Heart left ventricle (tissue), 13 donors: Measurements from ENCODE around the gene FOXD4L6.
"Not testable (repeated sequence)": the region's sequence is repeated elsewhere in the genome, so short reads cannot be mapped to it uniquely, and the experiment has no call there.

Source experiments
- CTCF ChIP-seq, 12 donors: fragments of 200-600 bp; sonication (generic) in 4 of 12; IDR thresholded peaks; one replicate each; pipeline versions ENCODE4 v1.5.0 to v1.8.0; 2018 to 2022; ENCODE audit warnings: antibody characterized with exemption in 12 of 12, mild to moderate bottlenecking in 5 of 12
- POLR2A ChIP-seq, 2 donors: fragments of 450-650 bp; IDR thresholded peaks; one replicate each; pipeline ENCODE4 v1.6.1; 2017; ENCODE audit warnings: antibody characterized with exemption in 2 of 2, mild to moderate bottlenecking in 2 of 2, moderate library complexity in 2 of 2
- donor health status: ischemic (EF 13 %, LVEDD 7.1; RV severe dilation, severe dysfunction).
- donor health status: DM: no; HTN: yes; CAD: no.
- donor health status: DM: no; HTN: no; CAD: no.
- donor health status: ischemic (EF 25% LVEDD 6.9; RV normal size, moderate dysfunction).
- donor health status: ischemic (EF 25% LVEDD 5.7; RV mildly dilated, moderate dysfunction).
- donor health status: ischemic (EF 35%, LVEDD 5.7; RV mildly dilated, moderate dysfunction).
- donor health status: nonischemic (EF 11% LVEDD 7.7; RV severe dilation, severe dysfunction).
- donor health status: DM: yes; HTN: yes; CAD: no.
- donor health status: PGD.
- donor health status: ischemic (EF 29% LVEDD 5.4; RV normal size, mild dysfunction).
- donor health status: nonischemic (EF 23%, LVEDD 6.1; RV moderate dilation, normal function).

GRCh38 chr9:41090922-41091321, 37.6 kb downstream of the FOXD4L6 start:
- not testable (repeated sequence) for TF ChIP-seq POLR2A, CTCF (IDR thresholded peaks at IDR 0.05)
